Measurements from ENCODE around the gene ADAM15. TPM values are rescaled to one million over a fixed set of nuclear protein-coding genes. Genes with fewer than 3 reads are reported as not detected.

The ADAM15 gene
- total and polyA plus RNA-seq, 2 donors (not counting 3 experiments of a cell fraction or from before 2014, with no cell fraction given) = 295 to 299 TPM

DNA sequence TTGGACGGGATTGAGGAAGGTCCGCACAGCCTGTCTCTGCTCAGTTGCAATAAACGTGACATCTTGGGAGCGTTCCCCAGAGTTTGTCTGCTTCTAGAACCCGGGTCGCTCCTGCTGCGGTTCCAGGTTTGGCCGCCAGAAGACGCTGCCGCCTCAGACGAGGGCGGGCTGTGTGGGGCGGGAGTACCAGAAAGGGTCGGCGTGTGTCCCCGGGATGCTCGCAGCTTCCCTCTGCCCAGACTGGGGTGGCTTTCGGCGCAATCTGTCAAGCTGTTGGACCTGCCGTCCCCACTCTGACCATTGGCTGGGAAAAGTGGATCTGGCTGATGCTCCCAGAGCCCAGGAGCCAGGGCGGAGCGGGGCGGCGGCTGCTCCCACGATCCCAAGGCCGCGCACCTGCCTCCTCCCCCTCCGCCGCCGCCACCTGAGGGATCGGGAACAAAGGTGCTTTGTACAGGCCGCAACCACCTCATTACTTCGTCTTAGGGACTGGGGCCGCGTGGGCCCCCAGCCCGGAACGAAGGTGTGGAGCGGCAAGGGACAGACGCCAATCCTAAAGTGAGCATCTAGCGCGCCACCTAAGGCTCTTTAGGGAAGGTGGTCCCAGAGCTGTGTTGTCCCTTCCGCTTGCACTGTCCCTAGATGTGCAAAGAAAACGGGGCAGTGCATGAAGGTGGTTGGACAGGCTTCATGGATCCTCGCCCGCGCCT is 11.7 kb downstream of the ADAM15 start:
- peaks cover 4 to 21% of the 10 kb centered on the region in 2 experiments for H3K36me3 ChIP-seq (ENCODE audit: control insufficient read depth in 2 of 2, extremely low read depth in 1 of 2, insufficient read depth in 2 of 2, low read length in 2 of 2)
- H2AFZ ChIP-seq (ENCODE audit: low read depth, low read length) = no peak overlapping the region
- TF ChIP-seq EZH2 (IDR thresholded peaks at IDR 0.05; ENCODE audit: borderline replicate concordance, low read depth, low read length, severe bottlenecking) (no peak), GATA2 (IDR thresholded peaks at IDR 0.05; ENCODE audit: insufficient read depth, insufficient read length, low read depth, low read length) (no peak)
- TF ChIP-seq, protein P1, sequence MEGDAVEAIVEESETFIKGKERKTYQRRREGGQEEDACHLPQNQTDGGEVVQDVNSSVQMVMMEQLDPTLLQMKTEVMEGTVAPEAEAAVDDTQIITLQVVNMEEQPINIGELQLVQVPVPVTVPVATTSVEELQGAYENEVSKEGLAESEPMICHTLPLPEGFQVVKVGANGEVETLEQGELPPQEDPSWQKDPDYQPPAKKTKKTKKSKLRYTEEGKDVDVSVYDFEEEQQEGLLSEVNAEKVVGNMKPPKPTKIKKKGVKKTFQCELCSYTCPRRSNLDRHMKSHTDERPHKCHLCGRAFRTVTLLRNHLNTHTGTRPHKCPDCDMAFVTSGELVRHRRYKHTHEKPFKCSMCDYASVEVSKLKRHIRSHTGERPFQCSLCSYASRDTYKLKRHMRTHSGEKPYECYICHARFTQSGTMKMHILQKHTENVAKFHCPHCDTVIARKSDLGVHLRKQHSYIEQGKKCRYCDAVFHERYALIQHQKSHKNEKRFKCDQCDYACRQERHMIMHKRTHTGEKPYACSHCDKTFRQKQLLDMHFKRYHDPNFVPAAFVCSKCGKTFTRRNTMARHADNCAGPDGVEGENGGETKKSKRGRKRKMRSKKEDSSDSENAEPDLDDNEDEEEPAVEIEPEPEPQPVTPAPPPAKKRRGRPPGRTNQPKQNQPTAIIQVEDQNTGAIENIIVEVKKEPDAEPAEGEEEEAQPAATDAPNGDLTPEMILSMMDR (IDR thresholded peaks at IDR 0.05; ENCODE audit: extremely low read depth in 1 of 2, insufficient read depth in 1 of 2, low read depth in 1 of 2, low read length in 2 of 2) = peak; percentile 7 to 38
- H3K9me3 ChIP-seq (replicated peaks; ENCODE audit: control insufficient read depth, insufficient read depth, low read length) = no peaks in the 10 kb centered on the region
- no peak overlapping the region for H3K4me3 ChIP-seq (replicated peaks in 1 of 3; ENCODE audit: insufficient read depth in 1 of 3, low read depth in 1 of 3, low read length in 3 of 3)
- H3K79me2 ChIP-seq (ENCODE audit: control insufficient read depth, insufficient read depth, low read length) = peaks cover 5% of the 10 kb centered on the region
- intact Hi-C loops (cut with micrococcal nuclease) = loop anchor here (1.0 kb wide), 2 partner anchors 21 to 126 kb away; no protein-coding TSS in a partner anchor
- DNase-seq (ENCODE audit: low read depth, low spot score) (no peak), FAIRE-seq (no peak)
- peaks cover 10% of the 10 kb centered on the region for H3K4me1 ChIP-seq (ENCODE audit: control insufficient read depth, extremely low read depth, insufficient read depth, low read length)
- dilution Hi-C loops (cut with MboI; ENCODE audit: extremely low pct_ligation_motif_present, low sequenced_read_pairs) = no loop called here
- H3K9ac ChIP-seq (replicated peaks; ENCODE audit: extremely low read depth, insufficient read depth, low read length) = no peak overlapping the region
- ChIA-PET POLR2A (no interaction called here), CTCF (interaction anchor here (0.8 to 6.7 kb wide), 8 partner anchors 8 to 105 kb away, joined by 3 to 49 read pairs (median 6); partner anchors contain the start of genes ADAM15 and LENEP)
- no peaks in the 10 kb centered on the region for H3K27me3 ChIP-seq (ENCODE audit: control insufficient read depth in 2 of 2, insufficient read depth in 2 of 2, low read length in 2 of 2)
- no peak overlapping the region for H3K27ac ChIP-seq (ENCODE audit: insufficient read depth, low read depth, low read length)
- H3K4me2 ChIP-seq (ENCODE audit: insufficient read depth, low read length) = no peak overlapping the region
- no peaks in the 10 kb centered on the region for H3K9me1 ChIP-seq (replicated peaks; ENCODE audit: control insufficient read depth, extremely low read depth, insufficient read depth, low read length)
- no peaks in the 10 kb centered on the region for H4K20me1 ChIP-seq (replicated peaks; ENCODE audit: control insufficient read depth, extremely low read depth, insufficient read depth, low read length)
- no TSS peak for BruUV-seq (replicated peaks)

Measured in endothelial cell of umbilical vein (primary cell).